Measurements from ENCODE around the gene CAPN5. TPM values are rescaled to one million over a fixed set of nuclear protein-coding genes. Genes with fewer than 3 reads are reported as not detected.
"Not testable (repeated sequence)": the region's sequence is repeated elsewhere in the genome, so short reads cannot be mapped to it uniquely, and the experiment has no call there.

CAPN5 gene
- 197 TPM for total RNA-seq

GRCh38 chr11:77066229-77067042 lies at the start of gene CAPN5:
Gene CAPN5 (plus strand): TSS chr11:77066971. CDS start chr11:77084887, 17,916 bp downstream.
- DNase-seq (ENCODE audit: low spot score), result peak; percentile 94

GRCh38 chr11:77018396-77018924 lies 48.3 kb upstream of the CAPN5 start:
- DNase-seq (ENCODE audit: low spot score), result not testable (repeated sequence)

GRCh38 chr11:77019976-77020595 lies 46.7 kb upstream of the CAPN5 start:
- DNase-seq (ENCODE audit: low spot score), result no peak

- no peak for DNase-seq (ENCODE audit: low spot score)
Measured at GRCh38 chr11:77020734-77021133, 46.0 kb upstream of the CAPN5 start.

- DNase-seq (ENCODE audit: low spot score), result no peak
Measured at GRCh38 chr11:77024745-77025144, 42.0 kb upstream of the CAPN5 start.

- no peak for DNase-seq (ENCODE audit: low spot score)
Measured at GRCh38 chr11:77026221-77026620, 40.5 kb upstream of the CAPN5 start.

- DNase-seq (ENCODE audit: low spot score), result no peak
Measured at GRCh38 chr11:77026743-77027142, 40.0 kb upstream of the CAPN5 start.

GRCh38 chr11:77027275-77027674 lies 39.5 kb upstream of the CAPN5 start:
- DNase-seq (ENCODE audit: low spot score), result no peak

GRCh38 chr11:77029829-77030228 lies 36.9 kb upstream of the CAPN5 start:
- DNase-seq (ENCODE audit: low spot score), result no peak

- DNase-seq (ENCODE audit: low spot score), result no peak
Measured at GRCh38 chr11:77030834-77031414, 35.8 kb upstream of the CAPN5 start.

- DNase-seq (ENCODE audit: low spot score), result no peak
Measured at GRCh38 chr11:77031599-77031998, 35.2 kb upstream of the CAPN5 start.

GRCh38 chr11:77035039-77035438 lies 31.7 kb upstream of the CAPN5 start:
- no peak for DNase-seq (ENCODE audit: low spot score)

- DNase-seq (ENCODE audit: low spot score), result no peak
Measured at GRCh38 chr11:77035580-77035979, 31.2 kb upstream of the CAPN5 start.

- DNase-seq (ENCODE audit: low spot score), result no peak
Measured at GRCh38 chr11:77036398-77036797, 30.4 kb upstream of the CAPN5 start.

- no peak for DNase-seq (ENCODE audit: low spot score)
Measured at GRCh38 chr11:77037057-77037456, 29.7 kb upstream of the CAPN5 start.

GRCh38 chr11:77038029-77038824 lies 28.5 kb upstream of the CAPN5 start:
- DNase-seq (ENCODE audit: low spot score), result no peak

- no peak for DNase-seq (ENCODE audit: low spot score)
Measured at GRCh38 chr11:77038825-77039326, 27.9 kb upstream of the CAPN5 start.

GRCh38 chr11:77039491-77040400 lies 27.0 kb upstream of the CAPN5 start:
- peak; percentile 37 for DNase-seq (ENCODE audit: low spot score)

GRCh38 chr11:77040401-77040777 lies 26.4 kb upstream of the CAPN5 start:
- no peak for DNase-seq (ENCODE audit: low spot score)

GRCh38 chr11:77040889-77041288 lies 25.9 kb upstream of the CAPN5 start:
- DNase-seq (ENCODE audit: low spot score), result no peak
